Measurements from ENCODE around the gene YY1.
A peak's percentile ranks its signal among the peaks of the same experiment; 100 is the strongest.

YY1 gene

GRCh38 chr14:100213956-100214769 lies 24.8 kb upstream of the YY1 start (continued):
- TF ChIP-seq REST (tag by site-specific recombination; IDR thresholded peaks at IDR 0.05) (peak; percentile 18; the same call in 1 of the 2 replicates), SP3 (tag by site-specific recombination; IDR thresholded peaks at IDR 0.05) (peak; percentile 69), ZNF629 (tag by site-specific recombination; IDR thresholded peaks at IDR 0.05) (no peak), OVOL3 (tag by site-specific recombination; IDR thresholded peaks at IDR 0.05) (no peak), KLF10 (tag by site-specific recombination; IDR thresholded peaks at IDR 0.05) (peak; percentile 41; the same call in 1 of the 2 replicates), ZNF677 (tag by site-specific recombination; IDR thresholded peaks at IDR 0.05) (no peak)

DNA sequence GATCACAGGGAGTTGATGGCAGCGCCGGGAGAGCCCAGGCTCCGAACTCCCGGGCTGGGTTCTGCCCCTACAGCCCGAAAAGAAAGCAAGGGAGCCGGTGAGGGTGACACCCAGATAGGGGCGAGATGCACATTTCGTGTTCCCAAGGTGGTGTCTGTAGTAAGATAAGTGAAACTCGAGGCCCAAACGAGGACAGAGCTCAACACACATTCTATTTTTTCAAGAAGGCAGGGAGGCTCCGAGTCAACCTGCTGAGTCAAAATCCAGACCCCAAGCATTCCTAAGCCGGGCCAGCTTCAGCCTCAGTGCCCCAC lies 24.2 kb upstream of the YY1 start:
- CTCF ChIA-PET = interaction anchor here (1.2 to 2.1 kb wide), 2 partner anchors 22 to 26 kb away, joined by 3 to 12 read pairs; no protein-coding TSS in a partner anchor
- Histone ChIP-seq H3K36me3 (ENCODE audit: control insufficient read depth in 2 of 2, insufficient read depth in 1 of 2, low read length in 2 of 2) (no peaks in the 10 kb centered on the region), H3K4me3 (ENCODE audit: low read depth, low read length) (no peak overlapping the region), H3K4me1 (ENCODE audit: control insufficient read depth, insufficient read depth, low read length) (peaks cover 4% of the 10 kb centered on the region; the same call in 1 of the 2 replicates), H3K9me3 (ENCODE audit: control insufficient read depth, insufficient read depth, low read depth, low read length) (no peaks in the 10 kb centered on the region), H3K27ac (ENCODE audit: extremely low read depth, low read depth, low read length) (peak overlapping the region; percentile 27; the same call in 1 of the 2 replicates)
- TF ChIP-seq GLIS2 (tag by site-specific recombination; IDR thresholded peaks at IDR 0.05) (peak; percentile 31; the same call in 1 of the 2 replicates), ZFP3 (tag by site-specific recombination; IDR thresholded peaks at IDR 0.05; ENCODE audit: low read depth) (no peak), ZBTB17 (tag by site-specific recombination; IDR thresholded peaks at IDR 0.05) (0 out of 2 replicates have a peak, but pooled peaks have one; percentile 47)
- POLR2A ChIA-PET = interaction anchor here (1.0 to 3.3 kb wide), 10 partner anchors 9 to 244 kb away, joined by 3 to 30 read pairs (median 6); no protein-coding TSS in a partner anchor

DNA sequence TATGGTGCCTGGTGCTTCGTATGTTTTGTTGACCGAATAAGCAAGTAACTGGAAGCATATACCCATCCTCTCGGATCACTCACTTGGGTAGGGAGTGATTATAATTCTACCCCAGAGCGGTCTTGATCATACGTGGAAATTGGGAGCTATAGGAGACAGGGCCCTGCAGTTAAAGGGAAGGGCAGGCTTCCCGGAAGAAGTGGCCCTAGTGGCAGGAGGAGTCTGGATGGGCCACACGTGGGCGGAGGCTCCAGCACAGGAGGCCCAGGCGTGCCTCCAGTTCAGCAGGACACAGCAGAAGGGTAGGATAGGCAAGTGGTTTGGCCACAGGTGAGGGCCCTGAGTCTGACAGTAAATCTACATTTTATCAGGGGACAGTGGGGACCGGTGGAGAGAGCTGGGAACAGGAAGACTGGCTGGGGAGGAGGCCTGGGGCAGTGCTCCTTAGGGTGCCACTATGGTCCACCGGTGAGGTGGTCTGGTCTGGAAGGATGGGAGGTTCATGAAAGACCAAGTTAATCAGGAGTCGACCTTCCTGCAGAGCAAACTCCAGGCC lies 23.5 kb upstream of the YY1 start:
- no peak for TF ChIP-seq ZNF610 (tag by site-specific recombination; IDR thresholded peaks at IDR 0.05; ENCODE audit: borderline replicate concordance)
- TF ChIP-seq ZNF843 (tag by site-specific recombination; IDR thresholded peaks at IDR 0.05) = no peak
- no peak for TF ChIP-seq ZNF146 (tag by site-specific recombination; IDR thresholded peaks at IDR 0.05)
- TF ChIP-seq TCF7L2 (IDR thresholded peaks at IDR 0.05; ENCODE audit: borderline replicate concordance, low read depth, low read length) = no peak
- TF ChIP-seq ZBTB11 (tag by site-specific recombination; conservative IDR thresholded peaks at IDR 0.05; ENCODE audit: low read depth) = no peak
- TF ChIP-seq ZFHX2 (tag by site-specific recombination; conservative IDR thresholded peaks at IDR 0.05) = peak; percentile 56
- Histone ChIP-seq H3K27ac (ENCODE audit: extremely low read depth, low read depth, low read length) (no peak overlapping the region), H3K36me3 (ENCODE audit: control insufficient read depth in 2 of 2, insufficient read depth in 1 of 2, low read length in 2 of 2) (no peaks in the 10 kb centered on the region), H3K4me3 (ENCODE audit: low read depth, low read length) (no peak overlapping the region), H3K9me3 (ENCODE audit: control insufficient read depth, insufficient read depth, low read depth, low read length) (no peaks in the 10 kb centered on the region), H3K4me1 (ENCODE audit: control insufficient read depth, insufficient read depth, low read length) (peaks cover 4% of the 10 kb centered on the region; the same call in 1 of the 2 replicates)
- ChIA-PET POLR2A (interaction anchor here (1.0 to 3.3 kb wide), 7 partner anchors 9 to 244 kb away, joined by 3 to 30 read pairs (median 6); no protein-coding TSS in a partner anchor), CTCF (interaction anchor here (2.1 kb wide), 1 partner anchor 22 kb away, joined by 12 read pairs; no protein-coding TSS in a partner anchor)

Data from HEK293 (cell line).